Suprapubic skin (tissue), 4 donors: Measurements from ENCODE around the gene YEATS4.

Experiments
- POLR2A ChIP-seq, 2 donors: fragments of 450-650 bp; IDR thresholded peaks; one replicate each; pipeline ENCODE4 v1.6.1; 2017; ENCODE audit warnings: antibody characterized with exemption in 2 of 2, mild to moderate bottlenecking in 2 of 2, moderate library complexity in 2 of 2
- POLR2AphosphoS5 ChIP-seq, 3 donors: sonication (generic); formaldehyde crosslinking; IDR thresholded peaks; one replicate each; pipeline ENCODE4 v1.6.1; 2017; ENCODE audit warnings: antibody characterized with exemption in 3 of 3
- TF ChIP-seq, protein P1 (sequence below), 2 donors: fragments of 200-600 bp in 1 of 2; fragments of 450-650 bp in 1 of 2; sonication (generic) in 1 of 2; IDR thresholded peaks; one replicate each; pipeline ENCODE4 v1.5.1; 2016 to 2019; ENCODE audit warnings: antibody characterized with exemption in 2 of 2, mild to moderate bottlenecking in 1 of 2, moderate library complexity in 1 of 2

DNA sequence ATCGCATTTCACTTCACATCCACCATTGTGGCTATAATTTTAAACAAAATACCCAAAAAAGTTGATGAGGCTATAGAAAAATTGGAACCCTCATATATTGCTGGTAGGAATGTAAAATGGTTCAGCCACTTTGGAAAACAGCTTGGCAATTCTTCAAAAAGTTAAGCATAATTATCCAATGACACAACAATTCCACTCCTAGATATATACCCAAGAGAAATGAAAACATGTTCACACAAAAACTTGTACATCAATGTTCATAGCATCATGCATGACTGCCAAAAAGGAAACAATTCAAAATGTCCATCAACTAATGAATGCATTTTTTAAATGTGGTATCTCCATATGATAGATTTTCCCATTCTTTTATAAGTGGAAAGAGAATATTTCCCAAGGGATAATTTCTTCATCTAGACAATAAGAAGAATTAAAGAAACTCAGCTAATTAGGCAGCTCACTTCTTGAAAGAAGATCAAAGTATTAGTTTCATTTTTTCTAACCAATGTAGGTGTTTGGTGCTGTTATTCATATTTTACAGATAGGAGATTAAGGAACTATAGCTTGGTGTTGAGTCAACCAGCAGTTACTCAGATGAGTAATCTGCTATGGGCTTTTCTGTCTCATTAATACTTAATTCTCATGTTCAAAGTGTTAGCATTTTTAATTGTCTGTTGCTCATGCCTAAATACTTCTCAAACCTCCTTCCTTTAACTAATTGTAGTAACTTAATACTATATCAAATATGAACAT, 32.8 kb downstream of the YEATS4 start:
- TF ChIP-seq, protein P1, sequence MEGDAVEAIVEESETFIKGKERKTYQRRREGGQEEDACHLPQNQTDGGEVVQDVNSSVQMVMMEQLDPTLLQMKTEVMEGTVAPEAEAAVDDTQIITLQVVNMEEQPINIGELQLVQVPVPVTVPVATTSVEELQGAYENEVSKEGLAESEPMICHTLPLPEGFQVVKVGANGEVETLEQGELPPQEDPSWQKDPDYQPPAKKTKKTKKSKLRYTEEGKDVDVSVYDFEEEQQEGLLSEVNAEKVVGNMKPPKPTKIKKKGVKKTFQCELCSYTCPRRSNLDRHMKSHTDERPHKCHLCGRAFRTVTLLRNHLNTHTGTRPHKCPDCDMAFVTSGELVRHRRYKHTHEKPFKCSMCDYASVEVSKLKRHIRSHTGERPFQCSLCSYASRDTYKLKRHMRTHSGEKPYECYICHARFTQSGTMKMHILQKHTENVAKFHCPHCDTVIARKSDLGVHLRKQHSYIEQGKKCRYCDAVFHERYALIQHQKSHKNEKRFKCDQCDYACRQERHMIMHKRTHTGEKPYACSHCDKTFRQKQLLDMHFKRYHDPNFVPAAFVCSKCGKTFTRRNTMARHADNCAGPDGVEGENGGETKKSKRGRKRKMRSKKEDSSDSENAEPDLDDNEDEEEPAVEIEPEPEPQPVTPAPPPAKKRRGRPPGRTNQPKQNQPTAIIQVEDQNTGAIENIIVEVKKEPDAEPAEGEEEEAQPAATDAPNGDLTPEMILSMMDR (IDR thresholded peaks at IDR 0.05): no peak
- TF ChIP-seq POLR2AphosphoS5 (IDR thresholded peaks at IDR 0.05) (no peak), POLR2A (IDR thresholded peaks at IDR 0.05) (no peak)
